K562 (cell line): ENCODE data around the gene CD44. TPM values are rescaled to one million over a fixed set of nuclear protein-coding genes. Genes with fewer than 3 reads are reported as not detected.

ENCODE experiments used
- ATAC-seq: fragments of 200-7000 bp; cut with Tn5 transposase; 3 replicates; pipeline ENCODE4 v1.9.1; 2020; ENCODE audit warnings: moderate library complexity
- BruUV-seq: library from RNA; stranded (reverse); fragments of 400-500 nt; replicated peaks from 2 replicates; lab custom pipeline; 2021; lab: Mats Ljungman, UMichigan
- CTCF ChIA-PET: fragments of 300-600 bp; formaldehyde crosslinking; extraction: SDS; loops from one replicate; lab custom pipeline; 2021; ENCODE audit warnings: low intra/inter-chr PET ratio; lab: Yijun Ruan, JAX
- POLR2A ChIA-PET: fragments of 300-600, 350-650 bp; sonication (Branson Sonifier 250); formaldehyde crosslinking; extraction: SDS; loops from one replicate; lab custom pipeline; 2021; ENCODE audit warnings: antibody characterized with exemption, inconsistent platforms; lab: Yijun Ruan, JAX
- DNase-seq, 4 experiments: peaks; one replicate each; pipeline versions ENCODE4 v3.0.0 to v3.0.0-alpha.2; 2011 to 2018; ENCODE audit warnings: low spot score in 3 of 4, mixed read lengths in 3 of 4; ENCODE audit errors: extremely low read depth in 1 of 4
- FAIRE-seq: peaks from 2 replicates; lab custom pipeline; 2011; peaks lifted over from hg19 to GRCh38; lab: Jason Lieb, UNC
- H2AFZ ChIP-seq: 2 replicates; pipeline ENCODE4 v1.6.0; 2011; ENCODE audit warnings: low read depth, low read length, control low read depth, inconsistent platforms
- H3K27ac ChIP-seq: fragments of 200-600 bp; 3 replicates; pipeline ENCODE4 v1.8.0; 2011; ENCODE audit warnings: low read depth, mild to moderate bottlenecking, control low read depth, inconsistent platforms, low read length, moderate library complexity, mixed read lengths; ENCODE audit errors: extremely low read depth
- H3K27me3 ChIP-seq, 2 experiments: fragments of 300-600 bp in 1 of 2; 2 replicates in 1 of 2; 3 replicates in 1 of 2; pipeline versions ENCODE4 v1.6.0 to v1.8.0; 2011; ENCODE audit warnings: inconsistent platforms in 2 of 2, low read length in 2 of 2, mild to moderate bottlenecking in 1 of 2, mixed read lengths in 1 of 2, moderate library complexity in 1 of 2; ENCODE audit not compliant: control insufficient read depth in 2 of 2, insufficient read depth in 2 of 2
- H3K36me3 ChIP-seq: fragments of 300-600 bp; 3 replicates; pipeline ENCODE4 v1.8.0; 2011; ENCODE audit warnings: mild to moderate bottlenecking, low read length, inconsistent platforms; ENCODE audit not compliant: control insufficient read depth, insufficient read depth
- H3K4me1 ChIP-seq, 2 experiments: fragments of 200-600 bp in 1 of 2; replicated peaks in 1 of 2; 2 replicates in 1 of 2; 3 replicates in 1 of 2; pipeline versions ENCODE4 v1.5.1 to v1.8.0; 2011; ENCODE audit warnings: inconsistent platforms in 2 of 2, low read length in 2 of 2, mild to moderate bottlenecking in 1 of 2, mixed read lengths in 1 of 2, moderate library complexity in 1 of 2; ENCODE audit not compliant: control insufficient read depth in 2 of 2, insufficient read depth in 2 of 2
- H3K4me2 ChIP-seq: 2 replicates; pipeline ENCODE4 v1.6.1; 2011; ENCODE audit warnings: low read length, control low read depth, inconsistent platforms, mixed read lengths; ENCODE audit not compliant: insufficient read depth
- H3K4me3 ChIP-seq: fragments of 200-600 bp; sonication (generic), shearing (Covaris generic); 2 replicates; pipeline ENCODE4 v1.5.1; 2016; ENCODE audit warnings: control low read depth, inconsistent platforms
- H3K79me2 ChIP-seq: fragments of 200-600 bp; 3 replicates; pipeline ENCODE4 v1.8.0; 2011; ENCODE audit warnings: low read length, inconsistent platforms; ENCODE audit not compliant: control insufficient read depth, insufficient read depth
- H3K9ac ChIP-seq, 2 experiments: 2 replicates each; pipeline versions ENCODE4 v1.6.0 to v1.6.1; 2011; ENCODE audit warnings: low read depth in 2 of 2, low read length in 2 of 2, control low read depth in 1 of 2, inconsistent platforms in 1 of 2, mild to moderate bottlenecking in 1 of 2, mixed read lengths in 1 of 2; ENCODE audit not compliant: insufficient read depth in 1 of 2
- H3K9me1 ChIP-seq: one replicate; pipeline ENCODE4 v1.6.0; 2011; ENCODE audit warnings: inconsistent platforms, mild to moderate bottlenecking, low read length, moderate library complexity; ENCODE audit not compliant: control insufficient read depth, insufficient read depth
- H3K9me3 ChIP-seq: replicated peaks from 2 replicates; pipeline ENCODE4 v1.5.1; 2011; ENCODE audit warnings: low read depth, low read length, inconsistent platforms; ENCODE audit not compliant: control insufficient read depth, insufficient read depth
- H4K20me1 ChIP-seq: replicated peaks from 2 replicates; pipeline ENCODE4 v1.6.1; 2011; ENCODE audit warnings: low read length, inconsistent platforms, mixed read lengths; ENCODE audit not compliant: control insufficient read depth, insufficient read depth
- CAMTA2 ChIP-seq: fragments of 250-450 bp; sonication (Bioruptor Pico); conservative IDR thresholded peaks from 2 replicates; pipeline ENCODE4 v1.5.1; 2022
- COPS2 ChIP-seq: fragments of 450-650 bp; conservative IDR thresholded peaks from 2 replicates; pipeline ENCODE4 v1.6.1; 2016; ENCODE audit warnings: mild to moderate bottlenecking, moderate library complexity
- L3MBTL2 ChIP-seq: fragments of 450-650 bp; IDR thresholded peaks from 2 replicates; pipeline ENCODE4 v1.6.1; 2016; ENCODE audit warnings: mild to moderate bottlenecking, moderate library complexity
- ZNF324 ChIP-seq: fragments of 250-450 bp; sonication (Bioruptor Pico); IDR thresholded peaks from 2 replicates; pipeline ENCODE4 v1.4.0; 2020; ENCODE audit warnings: mild to moderate bottlenecking
- WGBS: fragments of 100-300 bp; shearing (Covaris generic); methylation state at CpG from one replicate; pipeline ENCODE4 v1.1.6; 2016; ENCODE audit warnings: low coverage, mixed read lengths; ENCODE audit not compliant: insufficient coverage; ENCODE audit errors: missing lambda C conversion rate; 5-methylcytosine and 5-hydroxymethylcytosine counted together
- in situ Hi-C: fragments of 300-500 bp; cut with MboI; formaldehyde crosslinking; loops from 4 replicates; pipeline ENCODE4 v1.15.0; 2018; ENCODE audit warnings: inconsistent platforms, mixed read lengths
- intact Hi-C: fragments of 100-400 bp; cut with micrococcal nuclease; formaldehyde crosslinking; loops from 2 replicates; pipeline ENCODE4 v1.14.2; 2022
- polyA plus RNA-seq, 8 experiments: library from polyadenylated mRNA; depleted of rRNA in 4 of 8; stranded (reverse) in 5 of 8; unstranded in 3 of 8; fragments of >200 nt; fragmentation: Nextera tagmentation in 2 of 8; fragmentation: Illumina TruSeq in 1 of 8; extraction: Ambion mirVana in 2 of 8; extraction: Trizol in 1 of 8; gene quantifications; 2 replicates each; pipeline versions ENCODE4 v1.2.1 to v1.2.3, GENCODE V29; 2011 to 2014; ENCODE audit warnings: inconsistent platforms in 1 of 8, missing spikeins in 1 of 8
- total RNA-seq, 7 experiments: library from RNA; depleted of rRNA in 6 of 7; stranded (reverse); fragments of >200 nt in 6 of 7; fragmentation: Illumina TruSeq in 2 of 7; extraction: Trizol in 2 of 7; gene quantifications; 2 replicates each; pipeline versions ENCODE4 v1.2.1 to v1.2.3, GENCODE V29; 2011 to 2021; ENCODE audit warnings: low replicate concordance in 1 of 7
- TF ChIP-seq, protein P1 (sequence below): fragments of 450-650 bp; conservative IDR thresholded peaks from 2 replicates; pipeline ENCODE4 v1.6.1; 2016; ENCODE audit warnings: missing genetic modification characterization, low read depth, mild to moderate bottlenecking, control low read depth, missing compliant biosample characterization
- TF ChIP-seq, protein P2 (sequence below): sonication (generic); formaldehyde crosslinking; IDR thresholded peaks from 2 replicates; pipeline ENCODE4 v1.8.0; 2022; ENCODE audit warnings: mild to moderate bottlenecking, missing genetic modification reagents

Gene CD44
- total and polyA plus RNA-seq, 9 of the 15 experiments (the other 6 are each of a cell fraction or from before 2014, with no cell fraction given): 1.2 to 13.9 (median 3.0) TPM

DNA sequence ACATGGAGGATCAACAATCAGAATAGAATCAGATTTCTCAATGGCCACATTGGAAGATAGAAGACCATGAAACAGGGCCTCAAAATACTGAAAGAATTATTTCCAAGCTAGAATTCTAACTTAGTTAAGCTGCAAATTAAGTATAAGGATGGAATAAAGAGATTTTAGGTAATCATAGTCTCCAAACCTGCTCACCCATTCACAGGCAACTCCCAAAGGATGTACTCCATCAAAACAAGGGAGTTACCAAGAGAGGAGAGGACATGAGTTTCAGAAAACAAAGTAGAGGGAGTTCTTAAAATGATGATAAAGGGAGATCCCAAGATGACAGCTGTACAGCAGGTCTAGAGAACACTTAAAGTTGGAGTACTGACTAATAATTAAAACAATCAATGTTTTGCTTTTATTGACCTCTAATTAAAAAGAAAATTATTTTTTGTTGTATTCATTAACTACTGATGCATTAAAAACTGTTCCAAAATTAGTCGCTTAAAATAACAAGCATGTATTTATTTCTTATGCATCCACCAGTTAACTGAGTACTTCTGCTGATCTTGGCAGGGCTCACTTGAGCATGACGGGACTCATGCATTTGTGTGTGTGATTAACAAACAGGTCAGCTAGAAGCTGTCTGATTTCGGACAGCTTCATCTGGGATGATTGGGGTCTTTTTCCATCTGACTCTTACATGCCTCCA, 95.6 kb downstream of the CD44 start (continued):
- TF ChIP-seq, protein P1, sequence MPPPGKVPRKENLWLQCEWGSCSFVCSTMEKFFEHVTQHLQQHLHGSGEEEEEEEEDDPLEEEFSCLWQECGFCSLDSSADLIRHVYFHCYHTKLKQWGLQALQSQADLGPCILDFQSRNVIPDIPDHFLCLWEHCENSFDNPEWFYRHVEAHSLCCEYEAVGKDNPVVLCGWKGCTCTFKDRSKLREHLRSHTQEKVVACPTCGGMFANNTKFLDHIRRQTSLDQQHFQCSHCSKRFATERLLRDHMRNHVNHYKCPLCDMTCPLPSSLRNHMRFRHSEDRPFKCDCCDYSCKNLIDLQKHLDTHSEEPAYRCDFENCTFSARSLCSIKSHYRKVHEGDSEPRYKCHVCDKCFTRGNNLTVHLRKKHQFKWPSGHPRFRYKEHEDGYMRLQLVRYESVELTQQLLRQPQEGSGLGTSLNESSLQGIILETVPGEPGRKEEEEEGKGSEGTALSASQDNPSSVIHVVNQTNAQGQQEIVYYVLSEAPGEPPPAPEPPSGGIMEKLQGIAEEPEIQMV: no peak
- no peak for TF ChIP-seq ZNF324 (CRISPR knock-in tag)
- TF ChIP-seq CAMTA2 (CRISPR knock-in tag): no peak
- TF ChIP-seq, protein P2, sequence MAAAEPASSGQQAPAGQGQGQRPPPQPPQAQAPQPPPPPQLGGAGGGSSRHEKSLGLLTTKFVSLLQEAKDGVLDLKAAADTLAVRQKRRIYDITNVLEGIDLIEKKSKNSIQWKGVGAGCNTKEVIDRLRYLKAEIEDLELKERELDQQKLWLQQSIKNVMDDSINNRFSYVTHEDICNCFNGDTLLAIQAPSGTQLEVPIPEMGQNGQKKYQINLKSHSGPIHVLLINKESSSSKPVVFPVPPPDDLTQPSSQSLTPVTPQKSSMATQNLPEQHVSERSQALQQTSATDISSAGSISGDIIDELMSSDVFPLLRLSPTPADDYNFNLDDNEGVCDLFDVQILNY (CRISPR knock-in tag): no peak
- TF ChIP-seq, all 486 proteins: peak for 0

DNA sequence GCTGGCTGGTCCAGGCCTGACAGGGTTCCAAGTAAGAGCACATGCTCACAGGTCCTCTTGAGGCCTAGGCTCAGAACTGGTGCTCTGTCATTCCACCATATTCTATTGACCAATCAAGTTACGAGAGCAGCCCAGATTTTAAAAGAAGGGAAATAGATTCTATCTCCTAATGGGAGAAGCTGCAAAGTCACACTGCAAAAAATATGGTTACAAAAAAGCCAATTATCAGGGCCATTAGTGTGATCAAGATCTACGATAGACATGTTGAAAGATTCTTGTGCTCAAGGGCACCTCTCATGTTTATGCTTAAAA, 96.1 kb downstream of the CD44 start:
- no peak overlapping the region for H3K27ac ChIP-seq
- FAIRE-seq: no peak
- POLR2A ChIA-PET: no interaction called here

More for the DNA sequence above, 96.1 kb downstream of the CD44 start:
- CTCF ChIA-PET: no interaction called here
- no peak overlapping the region for H3K4me3 ChIP-seq
- no peaks in the 10 kb centered on the region for H3K9me1 ChIP-seq
- no peak overlapping the region for H3K9ac ChIP-seq
- intact Hi-C loops: no loop called here
- TF ChIP-seq COPS2: no peak
- peak; percentile 13; the same call in 1 of the 2 replicates for TF ChIP-seq L3MBTL2
- TF ChIP-seq, all 486 proteins: peak for 1
- no peak overlapping the region for H2AFZ ChIP-seq
- no peak for ATAC-seq
- no peaks in the 10 kb centered on the region; a peak in 1 of 5 replicates for H3K4me1 ChIP-seq
- no peak for DNase-seq
- no peaks in the 10 kb centered on the region; a peak in 3 of 5 replicates for H3K27me3 ChIP-seq
- H3K9me3 ChIP-seq: no peaks in the 10 kb centered on the region
- no peaks in the 10 kb centered on the region for H3K79me2 ChIP-seq
- H4K20me1 ChIP-seq: no peaks in the 10 kb centered on the region
- H3K36me3 ChIP-seq: no peaks in the 10 kb centered on the region
- H3K4me2 ChIP-seq: no peak overlapping the region
- WGBS: 9% methylated on average over 2 of the region's 2 CpGs
- in situ Hi-C loops: loop anchor here (5.0 to 25.0 kb wide), 2 partner anchors 238 to 298 kb away; no protein-coding TSS in a partner anchor
- BruUV-seq: no TSS peak
